Measurements from ENCODE around the gene HLA-DOA. TPM values are rescaled to one million over a fixed set of nuclear protein-coding genes. Genes with fewer than 3 reads are reported as not detected.
A peak's percentile ranks its signal among the peaks of the same experiment; 100 is the strongest.

The HLA-DOA gene
- total RNA-seq, 2 experiments from 2014 or later, result 3.3 to 4.2 TPM

DNA sequence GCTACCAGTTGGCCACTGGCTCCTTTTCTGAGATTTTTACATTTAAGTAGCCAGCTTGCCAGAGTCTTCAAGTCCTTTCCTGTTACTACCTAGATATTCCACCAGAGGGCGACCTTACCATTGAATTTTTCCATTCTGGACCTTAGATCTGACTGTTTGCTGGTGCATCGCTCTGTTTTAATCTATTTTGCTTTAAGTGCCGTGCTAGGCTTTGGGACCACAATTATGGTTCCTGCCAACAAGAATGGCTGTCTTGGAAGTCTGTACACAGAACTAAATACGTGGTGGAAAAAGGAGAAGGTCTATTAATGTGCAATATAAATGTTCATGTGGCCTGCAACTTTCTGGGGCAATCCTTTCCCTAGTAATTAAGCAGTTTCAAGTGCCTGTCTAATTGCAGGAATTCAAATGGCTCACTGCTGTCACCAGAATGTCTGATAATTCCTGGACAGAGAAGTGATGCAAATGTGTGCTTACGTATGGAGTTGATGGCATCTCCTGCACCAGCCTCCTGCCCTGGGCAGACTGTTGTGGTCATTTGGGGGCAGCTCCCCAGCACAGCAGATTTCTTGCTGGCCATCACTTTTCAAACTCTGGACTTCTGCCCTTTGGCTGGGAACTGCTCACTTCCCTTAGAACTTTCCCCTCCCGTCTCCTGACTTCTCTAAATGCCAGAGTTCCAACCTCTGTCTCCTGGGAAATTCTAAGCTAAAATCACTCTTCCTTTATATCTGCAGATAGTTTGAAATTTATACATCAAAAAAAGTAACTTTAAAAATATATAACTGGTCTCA, 5.6 kb upstream of the HLA-DOA start:
- H3K9me3 Mint-ChIP-seq (ENCODE audit: insufficient read depth), result no peaks in the 10 kb centered on the region
- peak; percentile 57 for ATAC-seq
- no peak overlapping the region for H3K4me3 Mint-ChIP-seq
- H3K36me3 Mint-ChIP-seq (ENCODE audit: low read depth), result no peaks in the 10 kb centered on the region
- POLR2A ChIA-PET, result interaction anchor here (1.2 to 1.7 kb wide), 2 partner anchors 31 to 61 kb away, joined by 3 read pairs; partner anchors contain the start of gene HLA-DPB1
- no peak overlapping the region for H3K27ac Mint-ChIP-seq
- H3K27me3 Mint-ChIP-seq (ENCODE audit: low read depth), result peaks cover 6% of the 10 kb centered on the region
- DNase-seq, result peak; percentile 78
- CTCF ChIA-PET, result interaction anchor here (0.7 to 7.5 kb wide), 28 partner anchors 8 to 234 kb away, joined by 3 to 37 read pairs (median 5); partner anchors contain the start of genes HLA-DPA1 and HLA-DPB1
- peaks cover 28% of the 10 kb centered on the region for H3K4me1 Mint-ChIP-seq (ENCODE audit: low read depth)

DNA sequence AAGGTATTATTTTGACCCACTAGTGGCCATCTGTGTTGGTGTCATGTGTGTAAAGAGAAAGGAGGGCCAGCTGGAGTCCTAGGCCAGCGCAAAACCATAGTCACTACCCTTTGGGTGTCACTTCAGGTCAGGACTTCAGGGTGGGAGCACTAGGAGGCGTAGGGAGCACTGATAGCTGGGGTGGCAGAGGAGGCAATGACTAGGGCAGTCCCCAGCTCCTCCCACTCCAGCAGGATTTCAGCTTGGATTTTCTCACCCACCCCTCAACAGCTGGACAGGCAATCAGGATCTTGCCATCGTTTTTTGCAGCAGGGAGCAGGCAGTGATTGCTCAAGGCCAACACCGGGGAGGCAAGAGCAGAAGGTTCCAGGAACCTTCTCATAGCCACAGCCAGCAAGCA, 4.2 kb upstream of the HLA-DOA start:
- Mint-ChIP-seq H3K27me3 (ENCODE audit: low read depth) (peaks cover 6% of the 10 kb centered on the region), H3K9me3 (ENCODE audit: insufficient read depth) (no peaks in the 10 kb centered on the region), H3K27ac (no peak overlapping the region), H3K4me3 (no peak overlapping the region), H3K36me3 (ENCODE audit: low read depth) (no peaks in the 10 kb centered on the region), H3K4me1 (ENCODE audit: low read depth) (peaks cover 25% of the 10 kb centered on the region)
- ATAC-seq (no peak), DNase-seq (no peak)
- POLR2A ChIA-PET, result interaction anchor here (0.5 to 0.6 kb wide), 3 partner anchors 58 to 148 kb away, joined by 3 read pairs; no protein-coding TSS in a partner anchor
- CTCF ChIA-PET, result interaction anchor here (0.7 to 7.5 kb wide), 12 partner anchors 14 to 234 kb away, joined by 3 to 37 read pairs (median 5); partner anchors contain the start of genes HLA-DPA1 and HLA-DPB1

DNA sequence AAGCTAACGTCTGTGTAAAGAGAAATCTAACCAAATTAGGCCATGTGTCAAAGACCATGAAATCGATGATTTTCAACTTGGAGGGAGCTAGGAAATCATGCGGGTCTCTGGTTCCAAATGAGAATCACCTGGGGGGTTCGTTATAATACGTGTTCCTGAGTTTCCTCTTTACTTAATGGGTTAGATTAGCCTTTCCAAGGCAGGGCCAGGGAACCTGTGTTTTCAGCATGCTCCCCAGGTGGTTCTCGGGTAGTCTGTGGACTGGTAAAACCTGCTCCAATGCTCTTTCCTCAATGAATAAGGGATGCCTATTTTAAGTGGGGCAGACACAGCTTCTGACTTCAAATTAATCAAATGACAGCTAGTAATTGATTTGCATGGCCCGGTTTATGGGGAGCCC, 965 bp upstream of the HLA-DOA start:
- POLR2A ChIA-PET, result interaction anchor here (2.6 kb wide), 1 partner anchor 38 kb away, joined by 10 read pairs; no protein-coding TSS in a partner anchor
- ATAC-seq (no peak), DNase-seq (no peak)
- Mint-ChIP-seq H3K27ac (no peak overlapping the region), H3K27me3 (ENCODE audit: low read depth) (peaks cover 6% of the 10 kb centered on the region), H3K9me3 (ENCODE audit: insufficient read depth) (no peaks in the 10 kb centered on the region), H3K4me3 (no peak overlapping the region), H3K36me3 (ENCODE audit: low read depth) (no peaks in the 10 kb centered on the region), H3K4me1 (ENCODE audit: low read depth) (peaks cover 25% of the 10 kb centered on the region)
- CTCF ChIA-PET, result interaction anchor here (0.7 to 2.6 kb wide), 10 partner anchors 9 to 140 kb away, joined by 3 to 7 read pairs (median 3); no protein-coding TSS in a partner anchor

DNA sequence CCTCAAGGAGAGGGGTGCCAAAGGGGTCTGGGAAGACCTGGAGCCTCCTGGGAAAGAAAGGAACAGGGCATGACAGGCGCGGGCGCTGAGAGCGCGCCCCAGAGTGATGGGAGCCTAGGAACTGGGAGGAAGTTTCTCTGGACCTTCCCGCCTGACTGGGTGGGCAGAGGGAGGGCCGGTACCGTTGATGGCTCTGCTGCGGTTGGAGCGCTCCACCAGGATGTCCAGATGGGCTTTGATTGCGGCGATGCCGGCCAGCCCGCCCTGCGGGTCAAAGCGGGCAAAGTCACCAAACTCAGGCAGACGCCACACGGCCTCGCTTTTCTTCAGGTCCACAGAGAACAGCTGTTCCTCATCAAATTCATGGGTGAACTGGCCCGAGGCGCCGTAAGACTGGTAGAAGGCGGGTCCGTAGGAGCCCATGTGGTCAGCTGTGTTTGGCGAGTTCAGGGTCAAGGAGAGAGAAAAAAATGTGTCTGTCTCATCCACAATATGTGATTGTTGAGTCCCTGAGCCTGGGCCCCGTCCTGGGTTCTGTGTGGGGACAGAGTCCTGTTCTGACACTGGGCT, 1.5 kb downstream of the HLA-DOA start:
- ATAC-seq, result no peak
- POLR2A ChIA-PET, result no interaction called here
- CTCF ChIA-PET, result interaction anchor here (1.1 to 1.4 kb wide), 2 partner anchors 23 to 122 kb away, joined by 3 to 4 read pairs; no protein-coding TSS in a partner anchor
- DNase-seq, result no peak
- Mint-ChIP-seq H3K27ac (no peak overlapping the region), H3K4me1 (ENCODE audit: low read depth) (peaks cover 22% of the 10 kb centered on the region), H3K27me3 (ENCODE audit: low read depth) (peaks cover 6% of the 10 kb centered on the region), H3K36me3 (ENCODE audit: low read depth) (no peaks in the 10 kb centered on the region), H3K9me3 (ENCODE audit: insufficient read depth) (no peaks in the 10 kb centered on the region), H3K4me3 (peak overlapping the region; percentile 27)

DNA sequence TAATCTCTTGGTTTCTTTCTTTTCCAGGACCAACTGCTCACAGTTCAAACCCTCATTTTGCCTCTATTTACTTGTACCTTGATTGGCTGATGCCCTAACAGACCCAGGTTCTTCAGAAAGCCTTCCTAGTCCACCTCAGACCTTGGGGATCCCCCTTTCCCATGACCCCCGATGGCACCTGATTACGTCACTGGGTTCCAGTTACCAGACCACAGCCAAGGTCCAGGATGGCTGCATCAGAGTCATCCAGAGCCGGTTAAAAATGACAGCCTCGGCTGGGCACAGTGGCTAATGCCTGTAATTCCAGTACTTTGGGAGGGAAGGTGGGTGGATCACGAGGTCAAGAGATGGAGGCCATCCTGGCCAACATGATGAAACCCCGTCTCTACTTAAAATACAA, 4.5 kb downstream of the HLA-DOA start:
- H3K27me3 Mint-ChIP-seq (ENCODE audit: low read depth), result peaks cover 15% of the 10 kb centered on the region
- ChIA-PET CTCF (interaction anchor here (1.1 kb wide), 1 partner anchor 20 kb away, joined by 3 read pairs; no protein-coding TSS in a partner anchor), POLR2A (no interaction called here)

DNA sequence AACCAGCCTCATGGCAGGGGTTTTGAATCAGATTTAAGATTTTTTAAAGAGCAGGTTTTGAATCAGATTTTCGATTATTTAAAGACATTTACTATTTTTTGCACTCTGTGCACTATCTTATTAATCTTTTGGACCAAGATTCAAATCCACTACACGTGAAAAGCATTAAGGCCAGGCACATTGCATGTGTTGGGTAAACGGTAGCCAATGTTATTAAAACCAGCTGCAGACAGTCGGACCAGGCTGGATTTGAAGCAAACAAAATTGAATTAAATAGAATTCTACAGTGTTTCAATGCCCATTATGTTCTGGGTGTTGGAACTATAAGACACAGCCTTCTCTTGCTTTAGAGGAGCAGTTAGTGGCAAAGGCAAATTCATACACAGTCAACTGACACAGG, 7.7 kb downstream of the HLA-DOA start:
- no peak overlapping the region for H3K4me3 Mint-ChIP-seq
- ChIA-PET CTCF (interaction anchor here (0.8 to 2.3 kb wide), 8 partner anchors 17 to 134 kb away, joined by 3 to 7 read pairs (median 3); partner anchors contain the start of gene HLA-DMA), POLR2A (interaction anchor here (3.0 kb wide), 1 partner anchor 30 kb away, joined by 11 read pairs; no protein-coding TSS in a partner anchor)
- peaks cover 11% of the 10 kb centered on the region for H3K4me1 Mint-ChIP-seq (ENCODE audit: low read depth)
- H3K27me3 Mint-ChIP-seq (ENCODE audit: low read depth), result peaks cover 26% of the 10 kb centered on the region
- DNase-seq, result no peak
- H3K9me3 Mint-ChIP-seq (ENCODE audit: insufficient read depth), result no peaks in the 10 kb centered on the region
- ATAC-seq, result no peak
- no peaks in the 10 kb centered on the region for H3K36me3 Mint-ChIP-seq (ENCODE audit: low read depth)
- H3K27ac Mint-ChIP-seq, result no peak overlapping the region

More for the DNA sequence above, 4.5 kb downstream of the HLA-DOA start:
- Mint-ChIP-seq H3K9me3 (ENCODE audit: insufficient read depth) (no peaks in the 10 kb centered on the region), H3K4me3 (no peak overlapping the region), H3K27ac (no peak overlapping the region), H3K36me3 (ENCODE audit: low read depth) (no peaks in the 10 kb centered on the region), H3K4me1 (ENCODE audit: low read depth) (peaks cover 31% of the 10 kb centered on the region)
- ATAC-seq (no peak), DNase-seq (no peak)

DNA sequence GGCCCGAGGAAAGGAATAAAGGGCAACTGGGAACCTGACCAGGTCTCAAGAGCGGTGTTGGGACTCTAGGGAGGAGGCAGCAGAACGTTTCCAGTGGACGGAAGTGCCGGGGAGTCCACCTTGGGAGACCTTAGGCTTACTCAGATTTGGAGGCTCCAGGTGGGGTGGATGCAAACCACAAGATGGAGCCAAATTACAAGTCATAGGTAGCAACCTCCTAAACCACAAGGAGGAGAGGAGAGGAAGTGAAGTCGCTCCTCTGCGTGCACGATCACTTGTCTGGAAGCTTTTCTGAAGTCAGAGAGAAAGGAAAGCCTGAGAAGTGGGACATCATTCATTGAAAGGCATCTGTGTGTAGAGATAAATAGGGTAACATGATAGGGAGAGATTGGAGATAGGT, 9.3 kb downstream of the HLA-DOA start:
- Mint-ChIP-seq H3K36me3 (ENCODE audit: low read depth) (no peaks in the 10 kb centered on the region), H3K4me3 (no peak overlapping the region), H3K4me1 (ENCODE audit: low read depth) (peaks cover 11% of the 10 kb centered on the region), H3K9me3 (ENCODE audit: insufficient read depth) (no peaks in the 10 kb centered on the region), H3K27me3 (ENCODE audit: low read depth) (peaks cover 36% of the 10 kb centered on the region), H3K27ac (no peak overlapping the region)
- CTCF ChIA-PET, result interaction anchor here (0.7 to 2.9 kb wide), 12 partner anchors 10 to 149 kb away, joined by 3 to 27 read pairs (median 4); no protein-coding TSS in a partner anchor
- DNase-seq (peak; percentile 59), ATAC-seq (peak; percentile 67)
- POLR2A ChIA-PET, result interaction anchor here (3.0 kb wide), 1 partner anchor 28 kb away, joined by 11 read pairs; no protein-coding TSS in a partner anchor

DNA sequence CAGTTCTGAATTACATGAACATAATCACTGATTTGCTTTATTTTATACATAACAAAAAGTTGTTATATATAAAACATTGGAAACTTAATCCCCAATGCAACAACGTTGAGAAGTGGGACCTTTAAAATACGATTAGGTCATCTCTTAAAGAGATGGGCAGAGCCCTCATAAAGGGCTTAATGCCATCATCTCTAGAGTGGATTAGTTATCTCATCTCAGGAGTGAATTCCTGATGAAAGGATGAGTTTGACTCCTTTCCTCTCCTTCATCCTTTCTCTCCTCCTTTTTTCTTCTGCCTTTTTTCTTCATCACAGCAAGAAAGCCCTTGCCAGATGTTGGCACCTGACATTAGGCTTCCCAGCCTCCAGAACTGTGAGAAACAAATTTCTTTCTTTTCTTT, 13.9 kb downstream of the HLA-DOA start:
- Mint-ChIP-seq H3K27ac (no peak overlapping the region), H3K27me3 (ENCODE audit: low read depth) (peaks cover 44% of the 10 kb centered on the region), H3K4me3 (no peak overlapping the region), H3K9me3 (ENCODE audit: insufficient read depth) (no peaks in the 10 kb centered on the region), H3K36me3 (ENCODE audit: low read depth) (no peaks in the 10 kb centered on the region), H3K4me1 (ENCODE audit: low read depth) (peaks cover 7% of the 10 kb centered on the region)
- ChIA-PET POLR2A (no interaction called here), CTCF (no interaction called here)
- no peak for ATAC-seq
- no peak for DNase-seq

DNA sequence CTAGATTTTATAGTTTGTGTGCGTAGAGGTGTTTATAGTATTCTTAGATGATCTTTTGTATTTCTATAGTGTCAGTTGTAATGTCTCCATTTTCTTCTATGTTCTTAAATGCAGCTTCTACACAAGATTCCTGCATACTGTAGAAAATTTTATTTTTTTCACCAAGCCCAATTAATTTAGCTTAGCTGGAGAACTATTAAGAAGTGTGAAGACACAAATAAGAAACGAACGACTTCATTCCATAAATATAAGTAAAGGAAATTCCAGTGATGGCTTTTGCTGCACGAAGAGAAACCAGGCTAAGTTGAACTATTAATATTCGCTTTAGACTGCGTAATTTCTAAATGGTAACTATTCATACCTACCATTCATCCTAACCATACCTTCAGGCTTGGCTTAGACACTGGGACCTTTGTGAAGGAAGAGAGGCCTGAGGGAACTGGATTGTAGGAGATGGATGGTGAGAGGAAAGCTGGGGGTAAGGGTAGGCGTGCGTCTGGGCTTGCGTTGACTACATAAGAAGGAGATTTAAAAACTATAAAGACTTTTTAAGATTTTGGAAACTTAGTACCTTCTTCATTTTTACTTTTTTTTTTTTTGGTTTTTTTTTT, 15.9 kb downstream of the HLA-DOA start:
- ChIA-PET CTCF (interaction anchor here (0.8 to 1.5 kb wide), 3 partner anchors 9 to 60 kb away, joined by 3 to 12 read pairs (median 4); partner anchors contain the start of gene HLA-DMA), POLR2A (no interaction called here)
- Mint-ChIP-seq H3K36me3 (ENCODE audit: low read depth) (no peaks in the 10 kb centered on the region), H3K4me3 (no peak overlapping the region), H3K27ac (no peak overlapping the region), H3K4me1 (ENCODE audit: low read depth) (peaks cover 3% of the 10 kb centered on the region), H3K9me3 (ENCODE audit: insufficient read depth) (no peaks in the 10 kb centered on the region), H3K27me3 (ENCODE audit: low read depth) (peaks cover 35% of the 10 kb centered on the region)
- ATAC-seq (no peak), DNase-seq (no peak)

DNA sequence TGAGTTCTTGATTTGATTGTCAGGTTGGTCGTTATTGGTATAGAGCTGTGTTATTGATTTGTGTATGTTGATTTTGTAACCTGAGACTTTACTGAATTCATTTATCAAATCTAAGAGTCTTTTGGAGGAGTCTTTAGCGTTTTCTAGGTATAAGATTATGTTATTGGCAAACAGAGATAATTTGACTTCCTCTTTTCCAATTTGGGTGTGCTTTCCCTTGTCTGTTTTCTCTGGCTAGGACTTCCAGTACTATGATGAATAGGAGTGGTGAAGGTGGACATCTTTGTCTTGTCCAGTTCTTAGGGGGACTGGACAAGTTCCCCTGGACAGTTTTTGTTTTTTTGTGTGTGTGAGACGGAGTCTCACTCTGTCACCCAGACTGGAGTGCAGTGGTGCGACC, 17.4 kb downstream of the HLA-DOA start:
- ChIA-PET CTCF (no interaction called here), POLR2A (no interaction called here)
- no peak overlapping the region for H3K4me3 Mint-ChIP-seq
- no peak overlapping the region for H3K27ac Mint-ChIP-seq
- DNase-seq (no peak), ATAC-seq (no peak)
- H3K9me3 Mint-ChIP-seq (ENCODE audit: insufficient read depth), result no peaks in the 10 kb centered on the region
- H3K36me3 Mint-ChIP-seq (ENCODE audit: low read depth), result no peaks in the 10 kb centered on the region
- peaks cover 3% of the 10 kb centered on the region for H3K4me1 Mint-ChIP-seq (ENCODE audit: low read depth)
- H3K27me3 Mint-ChIP-seq (ENCODE audit: low read depth), result peaks cover 28% of the 10 kb centered on the region

DNA sequence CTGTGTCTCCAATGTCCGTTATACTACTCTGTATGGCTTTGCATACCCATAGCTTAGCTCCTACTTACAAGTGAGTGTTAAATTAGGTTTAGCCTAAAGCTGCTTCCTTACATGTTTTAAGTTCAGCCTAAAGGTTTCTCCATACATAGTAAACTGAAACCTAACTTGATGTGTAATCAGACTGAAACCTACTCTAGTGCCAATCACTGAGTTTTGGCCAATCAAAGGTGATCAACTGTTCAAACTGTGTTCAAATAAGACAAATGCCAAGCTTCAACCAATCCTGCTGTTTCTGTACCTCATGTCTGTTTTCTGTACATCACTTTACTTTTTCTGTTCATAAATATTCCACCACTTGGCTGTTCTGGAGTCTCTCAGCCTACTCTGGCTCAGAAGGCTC, 20.0 kb downstream of the HLA-DOA start:
- H3K4me1 Mint-ChIP-seq (ENCODE audit: low read depth), result peaks cover 6% of the 10 kb centered on the region
- peaks cover 21% of the 10 kb centered on the region for H3K27me3 Mint-ChIP-seq (ENCODE audit: low read depth)
- no peaks in the 10 kb centered on the region for H3K9me3 Mint-ChIP-seq (ENCODE audit: insufficient read depth)
- ChIA-PET CTCF (interaction anchor here (0.8 to 13.4 kb wide), 13 partner anchors 11 to 430 kb away, joined by 3 to 240 read pairs (median 4); partner anchors contain the start of gene HLA-DMA), POLR2A (interaction anchor here (0.6 to 14.3 kb wide), 2 partner anchors 18 to 1015 kb away, joined by 3 to 263 read pairs; partner anchors contain the start of gene BRD2)
- H3K4me3 Mint-ChIP-seq, result no peak overlapping the region
- DNase-seq, result no peak
- no peaks in the 10 kb centered on the region for H3K36me3 Mint-ChIP-seq (ENCODE audit: low read depth)
- no peak overlapping the region for H3K27ac Mint-ChIP-seq
- no peak for ATAC-seq
